Brain pericyte (primary cell): Measurements from ENCODE around the gene SLC5A11.

Experiments
- DNase-seq: peaks from one replicate; pipeline ENCODE4 v3.0.0-alpha.2; 2012; ENCODE audit warnings: low read depth, low spot score

SLC5A11 gene

GRCh38 chr16:24919536-24919935, 73.8 kb downstream of the SLC5A11 start:
- no peak for DNase-seq

DNA sequence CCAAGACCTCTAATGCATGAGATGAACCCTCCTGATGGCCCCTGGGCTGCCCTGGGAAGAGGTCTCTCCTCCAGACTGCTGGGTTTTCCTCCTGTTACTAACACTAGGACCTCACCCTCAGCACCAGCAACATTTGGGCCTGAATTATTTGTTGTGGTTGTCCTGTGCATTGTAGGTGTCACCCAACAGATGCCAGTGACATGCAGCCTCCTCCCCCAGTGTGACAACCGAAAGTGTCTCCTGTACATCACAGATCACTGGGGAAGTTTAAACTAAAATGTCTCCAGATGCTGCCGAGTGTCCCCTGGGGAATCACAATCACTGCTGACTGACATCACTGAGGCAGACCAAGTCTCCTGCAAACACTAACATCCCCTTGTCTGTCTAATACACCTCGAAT, 74.8 kb downstream of the SLC5A11 start:
- DNase-seq: no peak

GRCh38 chr16:24921229-24921628, 75.5 kb downstream of the SLC5A11 start:
- DNase-seq: no peak

- no peak for DNase-seq
These were observed 79.4 kb downstream of the SLC5A11 start for GRCh38 chr16:24925163-24925562.

GRCh38 chr16:24929409-24929808, 83.6 kb downstream of the SLC5A11 start:
- DNase-seq: no peak

- DNase-seq: no peak
These were observed 84.7 kb downstream of the SLC5A11 start for GRCh38 chr16:24930440-24930839.

GRCh38 chr16:24931091-24931490, 85.3 kb downstream of the SLC5A11 start:
- DNase-seq: no peak

- no peak for DNase-seq
These were observed 89.6 kb downstream of the SLC5A11 start for GRCh38 chr16:24935336-24935735.

- DNase-seq: no peak
These were observed 90.4 kb downstream of the SLC5A11 start for GRCh38 chr16:24936151-24936550.

DNA sequence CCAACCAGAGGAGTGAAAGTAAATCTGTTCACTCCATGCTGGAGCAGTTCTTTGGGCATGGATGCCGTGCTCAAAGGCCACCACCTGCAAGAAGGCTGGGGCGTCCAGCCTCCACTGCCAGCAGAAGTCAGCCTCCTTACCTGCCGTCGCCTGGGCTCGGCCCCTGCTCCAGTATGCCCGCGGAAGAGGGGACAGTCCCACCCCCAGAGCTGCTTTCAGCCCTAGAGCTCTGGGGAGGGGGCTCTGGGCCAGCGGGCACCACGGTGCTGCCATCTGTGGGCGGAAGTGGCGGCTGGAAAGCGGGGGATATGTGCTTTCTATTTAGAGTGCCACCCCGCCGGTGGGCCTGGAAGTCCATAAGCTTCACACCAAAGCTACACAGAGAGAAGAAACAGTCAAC, 93.5 kb downstream of the SLC5A11 start:
- DNase-seq: no peak

DNA sequence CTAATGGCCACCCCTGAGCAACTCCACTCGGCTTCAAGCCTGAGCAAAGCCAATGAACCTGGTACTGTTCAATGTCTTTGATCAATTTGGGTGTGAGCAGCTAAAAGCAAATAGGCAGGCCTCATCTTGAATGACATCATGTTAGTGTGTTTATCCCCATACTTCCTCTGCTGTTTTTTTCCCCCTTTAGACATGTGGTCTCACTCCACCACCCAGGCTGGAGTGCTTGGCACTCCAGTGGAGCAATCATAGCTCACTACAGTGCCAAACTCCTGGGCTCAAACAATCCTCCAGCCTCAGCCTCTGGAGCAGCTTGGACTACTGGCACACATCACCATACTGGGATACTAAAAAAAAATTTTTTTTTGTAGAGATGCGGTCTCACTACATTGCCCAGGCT, 94.0 kb downstream of the SLC5A11 start:
- no peak for DNase-seq

GRCh38 chr16:24943471-24943870, 97.7 kb downstream of the SLC5A11 start:
- DNase-seq: no peak

- no peak for DNase-seq
These were observed 98.4 kb downstream of the SLC5A11 start for GRCh38 chr16:24944206-24944605.

GRCh38 chr16:24946155-24946554, 100.4 kb downstream of the SLC5A11 start:
- no peak for DNase-seq

- no peak for DNase-seq
These were observed 104.5 kb downstream of the SLC5A11 start for GRCh38 chr16:24950275-24950674.

- DNase-seq: no peak
These were observed 107.5 kb downstream of the SLC5A11 start for GRCh38 chr16:24953306-24953705.

DNA sequence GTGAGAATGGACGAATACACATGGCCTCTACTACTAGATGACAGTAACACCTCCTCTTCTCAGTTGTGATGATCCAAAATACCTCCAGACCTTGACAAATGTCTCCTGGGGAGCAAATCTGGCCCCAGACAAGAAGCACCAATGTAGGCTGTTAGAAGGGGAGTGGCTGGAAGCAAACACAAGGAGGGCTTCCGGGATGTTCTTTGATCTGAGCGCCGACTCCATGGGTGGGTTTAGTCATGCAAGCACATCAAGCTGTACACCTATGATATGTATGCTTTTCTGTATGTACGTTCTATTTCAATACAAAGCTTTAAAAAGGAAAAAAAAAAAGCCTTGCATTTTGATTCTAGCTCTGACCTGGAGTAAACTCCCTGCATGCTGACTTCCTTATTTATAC, 108.0 kb downstream of the SLC5A11 start:
- no peak for DNase-seq

- DNase-seq: no peak
These were observed 108.4 kb downstream of the SLC5A11 start for GRCh38 chr16:24954137-24954536.

GRCh38 chr16:24955975-24956731, 110.4 kb downstream of the SLC5A11 start:
- DNase-seq: no peak

DNA sequence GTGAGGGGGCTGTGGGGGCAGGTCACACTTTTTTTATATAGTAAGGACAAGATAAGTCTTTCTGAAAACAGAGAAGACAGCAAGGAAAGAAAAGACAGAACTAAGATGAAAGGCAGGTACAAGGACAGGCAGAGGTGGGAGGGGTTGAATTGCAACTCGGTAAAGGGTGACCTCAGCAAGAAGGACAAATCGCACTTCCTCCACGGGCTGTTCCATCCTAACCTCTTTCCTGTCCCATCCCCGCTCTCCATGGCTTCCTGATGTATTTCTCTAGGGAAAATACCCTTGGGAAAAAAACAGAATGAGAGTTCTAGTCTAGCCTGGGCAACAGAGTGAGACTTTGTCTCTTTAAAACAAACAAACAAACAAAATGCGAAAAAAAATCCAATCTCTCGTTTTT, 112.1 kb downstream of the SLC5A11 start:
- no peak for DNase-seq
